Mononuclear cell (primary cell): ENCODE measurements around the gene PIP5K1B. TPM values are rescaled to one million over a fixed set of nuclear protein-coding genes. Genes with fewer than 3 reads are reported as not detected.

Source experiments
- H3K27me3 ChIP-seq: 2 replicates; pipeline ENCODE4 v1.6.0; 2011; ENCODE audit warnings: low read length, control low read depth; ENCODE audit not compliant: insufficient read depth
- H3K4me1 ChIP-seq: 2 replicates; pipeline ENCODE4 v1.5.1; 2011; ENCODE audit warnings: mild to moderate bottlenecking, low read length, control low read depth; ENCODE audit not compliant: insufficient read depth
- H3K4me3 ChIP-seq: 2 replicates; pipeline ENCODE4 v1.5.1; 2011; ENCODE audit warnings: mild to moderate bottlenecking, low read length, moderate library complexity
- H3K9me3 ChIP-seq: 2 replicates; pipeline ENCODE4 v1.5.1; 2011; ENCODE audit warnings: low read depth, mild to moderate bottlenecking, control low read depth, low read length
- total RNA-seq: library from RNA; depleted of rRNA; stranded (reverse); fragments of >200 nt; gene quantifications from one replicate; pipeline ENCODE4 v1.2.3, GENCODE V29; 2012

Gene PIP5K1B
- total RNA-seq, 1 donor: 1.5 TPM

DNA sequence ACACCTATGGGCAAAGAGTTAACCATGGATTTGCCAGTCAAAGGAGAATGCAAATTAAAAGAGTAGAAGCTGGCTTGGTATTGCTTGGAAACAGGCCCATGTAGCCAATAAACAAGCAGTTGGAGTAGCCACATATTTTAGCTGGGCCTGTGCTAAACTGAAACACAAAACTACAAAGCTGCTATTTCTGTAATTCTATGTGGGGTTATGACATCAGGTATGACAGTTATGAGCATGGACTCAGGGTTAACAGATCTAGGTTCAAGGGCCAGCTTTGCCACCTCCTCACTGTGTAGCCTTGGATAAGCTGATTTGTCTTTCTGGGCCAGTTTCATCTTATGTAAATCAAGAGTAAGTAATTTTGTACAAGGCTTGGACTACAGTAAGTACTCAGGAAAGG lies 142.7 kb downstream of the PIP5K1B start:
- Histone ChIP-seq H3K9me3 (no peaks in the 10 kb centered on the region), H3K4me1 (peaks cover 24% of the 10 kb centered on the region), H3K27me3 (no peaks in the 10 kb centered on the region), H3K4me3 (no peak overlapping the region)

GRCh38 chr9:68851657-68852056 lies 146.6 kb downstream of the PIP5K1B start:
- no peaks in the 10 kb centered on the region for H3K27me3 ChIP-seq
- no peaks in the 10 kb centered on the region for H3K9me3 ChIP-seq
- H3K4me1 ChIP-seq: no peaks in the 10 kb centered on the region
- no peak overlapping the region for H3K4me3 ChIP-seq

- no peaks in the 10 kb centered on the region for H3K9me3 ChIP-seq
- no peak overlapping the region for H3K4me3 ChIP-seq
- H3K27me3 ChIP-seq: no peaks in the 10 kb centered on the region
- no peaks in the 10 kb centered on the region for H3K4me1 ChIP-seq
These were observed 147.9 kb downstream of the PIP5K1B start for GRCh38 chr9:68852941-68853340.

DNA sequence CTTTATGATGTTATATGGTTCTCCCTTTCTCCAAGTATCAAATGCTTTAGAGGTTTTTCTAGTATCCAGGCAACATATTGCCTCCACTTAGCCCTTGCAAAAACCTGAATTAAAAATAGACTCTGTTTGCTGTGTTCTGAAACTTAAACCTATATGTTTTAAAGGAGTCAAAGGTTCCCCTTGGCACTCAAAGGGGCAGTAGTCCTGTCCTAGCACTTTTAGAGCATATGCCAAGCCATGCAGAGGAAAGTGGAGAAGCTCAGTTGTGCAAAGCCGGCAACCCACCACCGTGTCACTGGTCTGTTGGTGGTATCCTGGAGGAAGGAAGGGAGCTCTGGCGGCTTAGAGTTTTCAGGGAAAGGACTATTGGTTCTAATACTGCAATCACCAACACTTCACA lies 154.3 kb downstream of the PIP5K1B start:
- no peak overlapping the region for H3K4me3 ChIP-seq
- no peaks in the 10 kb centered on the region for H3K4me1 ChIP-seq
- H3K9me3 ChIP-seq: no peaks in the 10 kb centered on the region
- no peaks in the 10 kb centered on the region for H3K27me3 ChIP-seq

DNA sequence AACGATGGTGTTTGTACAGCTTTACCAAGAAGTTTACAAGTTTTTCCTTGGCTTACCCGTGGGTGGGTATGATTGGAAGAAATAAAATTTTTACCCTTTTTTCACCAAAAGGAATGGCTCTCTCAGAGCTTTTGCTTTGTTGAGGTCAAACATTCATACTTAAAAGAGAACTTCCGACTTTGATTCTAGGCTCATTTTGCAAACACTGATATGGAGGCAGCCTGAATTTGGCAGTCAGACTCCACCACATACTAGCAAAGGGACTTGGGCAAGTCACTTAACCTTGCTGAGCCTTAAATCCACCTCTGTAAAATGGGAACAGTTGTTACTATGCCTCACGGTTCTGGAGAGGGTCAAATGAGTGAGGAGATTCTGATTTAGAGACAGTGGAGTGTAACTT lies 155.4 kb downstream of the PIP5K1B start:
- Histone ChIP-seq H3K9me3 (no peaks in the 10 kb centered on the region), H3K27me3 (no peaks in the 10 kb centered on the region), H3K4me1 (no peaks in the 10 kb centered on the region), H3K4me3 (no peak overlapping the region)

DNA sequence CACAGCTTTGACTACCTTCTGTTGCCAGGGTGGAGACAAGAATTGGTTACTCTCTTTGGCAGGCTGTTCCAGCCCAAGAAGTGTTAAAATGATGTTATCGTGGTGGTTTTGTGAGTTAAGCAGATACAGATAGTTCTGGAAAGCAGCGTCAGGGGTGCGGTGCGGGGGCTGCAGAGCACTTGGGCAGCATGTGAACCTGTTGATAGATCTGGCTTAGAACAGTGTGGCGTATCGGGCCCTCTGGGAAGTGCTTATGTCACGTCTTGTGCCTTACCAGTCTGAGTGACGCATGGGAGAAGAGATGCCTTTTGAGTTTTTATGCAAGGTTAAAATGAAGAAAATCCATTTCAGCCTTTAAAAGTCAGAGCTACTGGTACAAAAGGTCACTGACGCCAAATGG lies 156.4 kb downstream of the PIP5K1B start:
- H3K4me3 ChIP-seq: no peak overlapping the region

GRCh38 chr9:68867066-68867465 lies 162.0 kb downstream of the PIP5K1B start:
- Histone ChIP-seq H3K9me3 (no peaks in the 10 kb centered on the region), H3K4me3 (no peak overlapping the region), H3K4me1 (no peaks in the 10 kb centered on the region), H3K27me3 (no peaks in the 10 kb centered on the region)

More for the DNA sequence above, 156.4 kb downstream of the PIP5K1B start:
- Histone ChIP-seq H3K9me3 (no peaks in the 10 kb centered on the region), H3K27me3 (no peaks in the 10 kb centered on the region), H3K4me1 (no peaks in the 10 kb centered on the region)

GRCh38 chr9:68869022-68869421 lies 164.0 kb downstream of the PIP5K1B start:
- no peak overlapping the region for H3K4me3 ChIP-seq
- H3K9me3 ChIP-seq: no peaks in the 10 kb centered on the region
- H3K4me1 ChIP-seq: no peaks in the 10 kb centered on the region
- H3K27me3 ChIP-seq: no peaks in the 10 kb centered on the region

GRCh38 chr9:68870086-68870485 lies 165.0 kb downstream of the PIP5K1B start:
- H3K9me3 ChIP-seq: no peaks in the 10 kb centered on the region
- H3K4me1 ChIP-seq: no peaks in the 10 kb centered on the region
- no peak overlapping the region for H3K4me3 ChIP-seq
- no peaks in the 10 kb centered on the region for H3K27me3 ChIP-seq

DNA sequence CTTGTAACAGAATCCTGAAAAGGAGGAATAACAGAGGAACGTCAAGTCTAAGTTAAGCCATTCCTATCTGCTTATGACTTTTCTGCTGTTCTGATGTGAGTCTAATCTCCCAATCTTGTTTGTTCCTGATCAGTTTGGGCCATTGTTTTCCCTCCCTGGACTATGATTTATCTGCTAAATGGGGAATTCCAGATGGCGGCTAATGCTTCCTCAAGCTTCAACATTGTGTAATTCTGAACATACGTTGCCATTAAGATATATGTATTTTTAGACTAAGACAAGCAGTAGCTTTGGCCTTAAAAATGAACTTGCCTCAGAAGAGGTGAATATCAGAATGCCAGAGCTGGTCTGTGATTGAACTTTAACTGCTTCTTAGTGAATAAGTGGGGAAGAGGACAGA lies 166.2 kb downstream of the PIP5K1B start:
- Histone ChIP-seq H3K4me3 (no peak overlapping the region), H3K27me3 (no peaks in the 10 kb centered on the region), H3K4me1 (no peaks in the 10 kb centered on the region), H3K9me3 (no peaks in the 10 kb centered on the region)

DNA sequence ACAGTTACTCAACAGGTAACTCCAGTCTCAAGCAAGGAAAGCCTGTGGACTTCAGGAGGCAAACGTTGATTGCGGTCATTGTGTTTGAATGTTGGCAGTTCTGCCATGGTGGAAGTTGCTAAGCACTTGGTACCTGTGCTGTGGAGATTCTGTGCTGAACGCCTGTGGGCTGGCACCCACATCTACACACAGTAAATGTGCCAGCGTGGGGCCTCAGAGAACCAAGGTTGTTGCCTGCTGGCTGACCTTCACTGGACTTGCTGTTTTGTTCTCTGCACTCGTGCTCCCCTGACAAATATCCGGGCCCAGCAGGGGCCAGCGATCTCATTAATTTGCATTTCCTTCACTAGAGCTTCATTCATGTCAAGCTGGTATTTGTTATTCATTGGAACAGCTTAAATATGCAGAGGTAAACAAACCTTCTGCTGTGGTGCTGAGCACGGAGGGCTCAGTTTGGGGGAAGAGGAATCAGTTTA lies 167.0 kb downstream of the PIP5K1B start:
- no peaks in the 10 kb centered on the region for H3K4me1 ChIP-seq
- no peaks in the 10 kb centered on the region for H3K27me3 ChIP-seq
- no peaks in the 10 kb centered on the region for H3K9me3 ChIP-seq
- H3K4me3 ChIP-seq: no peak overlapping the region

DNA sequence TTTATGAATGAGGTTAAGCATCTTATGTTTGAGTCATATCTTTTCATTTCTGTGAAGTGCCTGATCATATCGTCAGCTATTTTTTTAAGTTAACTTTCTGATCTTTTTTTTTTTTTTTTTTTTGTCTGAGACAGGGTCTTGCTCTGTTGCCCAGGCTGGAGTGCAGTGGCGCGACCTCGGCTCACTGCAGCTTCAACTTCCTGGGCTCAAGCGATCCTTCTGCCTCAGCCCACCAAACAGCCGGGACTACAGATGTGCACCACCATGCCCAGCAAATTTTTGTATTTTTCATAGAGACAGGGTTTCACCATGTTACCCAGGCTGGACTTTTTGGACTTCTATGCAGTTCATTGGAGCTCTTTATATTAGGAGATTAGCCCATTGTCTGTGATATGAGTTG lies 168.1 kb downstream of the PIP5K1B start:
- Histone ChIP-seq H3K4me1 (no peaks in the 10 kb centered on the region), H3K9me3 (no peaks in the 10 kb centered on the region), H3K4me3 (no peak overlapping the region), H3K27me3 (no peaks in the 10 kb centered on the region)

GRCh38 chr9:68876273-68876672 lies 171.2 kb downstream of the PIP5K1B start:
- Histone ChIP-seq H3K4me1 (no peaks in the 10 kb centered on the region), H3K4me3 (no peak overlapping the region), H3K27me3 (no peaks in the 10 kb centered on the region), H3K9me3 (no peaks in the 10 kb centered on the region)

GRCh38 chr9:68876681-68877080 lies 171.6 kb downstream of the PIP5K1B start:
- no peaks in the 10 kb centered on the region for H3K4me1 ChIP-seq

GRCh38 chr9:68877219-68877618 lies 172.2 kb downstream of the PIP5K1B start:
- H3K9me3 ChIP-seq: no peaks in the 10 kb centered on the region
- no peaks in the 10 kb centered on the region for H3K27me3 ChIP-seq
- no peaks in the 10 kb centered on the region for H3K4me1 ChIP-seq
- H3K4me3 ChIP-seq: no peak overlapping the region

More at GRCh38 chr9:68876681-68877080, 171.6 kb downstream of the PIP5K1B start:
- H3K4me3 ChIP-seq: no peak overlapping the region
- H3K9me3 ChIP-seq: no peaks in the 10 kb centered on the region
- H3K27me3 ChIP-seq: no peaks in the 10 kb centered on the region

DNA sequence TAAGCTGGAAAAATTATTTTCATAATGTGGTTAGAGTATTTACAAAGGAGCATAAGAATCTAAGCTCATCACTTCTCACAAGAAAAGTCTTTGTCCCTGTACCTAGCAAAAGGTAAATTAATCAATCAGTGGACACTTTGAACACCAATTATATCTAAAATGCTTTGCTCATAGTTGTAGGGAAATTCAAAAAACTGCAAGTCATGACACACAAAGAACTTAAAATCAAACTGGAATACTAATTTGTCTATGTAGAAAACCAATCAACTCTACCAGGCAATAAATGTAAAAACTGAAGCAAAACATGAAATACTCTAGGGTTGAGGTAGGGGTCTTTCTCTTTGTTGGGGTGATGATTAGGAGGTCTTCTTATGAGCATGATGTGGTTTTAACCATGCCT lies 173.4 kb downstream of the PIP5K1B start:
- Histone ChIP-seq H3K4me3 (no peak overlapping the region), H3K9me3 (no peaks in the 10 kb centered on the region), H3K27me3 (no peaks in the 10 kb centered on the region), H3K4me1 (no peaks in the 10 kb centered on the region)

- Histone ChIP-seq H3K9me3 (no peaks in the 10 kb centered on the region), H3K4me3 (no peak overlapping the region), H3K27me3 (no peaks in the 10 kb centered on the region), H3K4me1 (no peaks in the 10 kb centered on the region)
These were observed 178.2 kb downstream of the PIP5K1B start for GRCh38 chr9:68883224-68883623.
